ENCODE data around the gene TDRD7. TPM values are rescaled to one million over a fixed set of nuclear protein-coding genes. Genes with fewer than 3 reads are reported as not detected.

The TDRD7 gene
- polyA plus RNA-seq, 1 of the 3 experiments (the other 2 are of a cell fraction), result 4.9 TPM

DNA sequence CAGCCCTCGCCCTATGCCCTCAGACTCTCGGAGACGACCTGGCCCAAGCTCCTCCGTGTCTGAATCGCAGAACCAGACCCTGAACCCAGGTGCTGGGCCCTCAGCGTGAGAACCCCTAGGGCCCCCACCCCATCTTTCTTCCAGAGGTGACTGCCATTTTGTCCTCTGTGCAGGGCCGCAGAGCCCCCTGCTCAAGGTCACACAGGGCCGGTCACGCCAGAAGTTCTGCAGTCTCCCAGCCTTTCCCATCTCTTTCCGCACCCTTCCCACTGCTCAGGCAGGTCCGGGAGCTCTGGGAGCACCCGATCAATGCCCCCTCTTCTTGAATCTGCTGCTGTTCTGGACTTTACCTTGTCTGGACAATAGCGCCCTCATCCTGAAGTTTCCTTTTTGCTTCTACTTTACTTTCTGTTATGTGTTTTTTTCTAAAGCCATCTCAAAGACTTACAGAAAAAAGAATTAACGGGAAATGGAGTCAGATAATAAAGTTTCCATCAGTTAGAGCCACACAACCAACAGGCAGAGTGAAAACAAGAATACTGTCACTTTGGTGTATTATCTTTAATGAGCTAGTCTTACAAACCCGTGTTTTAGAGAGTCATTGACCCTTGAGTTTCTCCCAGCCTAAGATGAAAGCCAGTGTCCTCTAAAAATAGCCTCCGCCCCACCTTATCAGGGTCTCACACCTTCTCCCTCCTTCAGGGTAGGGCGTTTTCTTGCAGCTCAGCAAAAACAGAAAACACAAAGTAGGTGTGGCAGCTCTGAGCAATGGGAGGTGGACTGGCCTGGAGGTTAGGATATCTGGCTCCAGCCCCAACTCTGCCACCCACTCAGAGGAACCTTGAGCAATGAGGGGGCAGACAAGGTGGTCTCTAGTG lies 91.3 kb downstream of the TDRD7 start:
- POLR2A ChIA-PET, result interaction anchor here (0.5 to 3.5 kb wide), 11 partner anchors 17 to 96 kb away, joined by 3 to 27 read pairs (median 5); no protein-coding TSS in a partner anchor
- H3K27ac ChIP-seq (ENCODE audit: low read depth in 2 of 2, low read length in 1 of 2), result peak overlapping the region; percentile 24 to 100; a peak in 3 of 4 replicates
- no peak overlapping the region for H3K9ac ChIP-seq
- peaks cover 0 to 37% of the 10 kb centered on the region in 2 experiments; a peak in 2 of 4 replicates for H3K4me1 ChIP-seq (ENCODE audit: control insufficient read depth in 1 of 2, insufficient read depth in 2 of 2, low read depth in 1 of 2, low read length in 1 of 2)
- no peaks in the 10 kb centered on the region for H3K9me3 ChIP-seq
- H3K4me3 ChIP-seq (ENCODE audit: low read depth in 2 of 2, low read length in 1 of 2), result peak overlapping the region; percentile 60 to 64
- H3K36me3 ChIP-seq (replicated peaks in 1 of 2; ENCODE audit: control insufficient read depth in 1 of 2, insufficient read depth in 2 of 2, low read length in 1 of 2), result no peaks in the 10 kb centered on the region
- 30% methylated on average over 15 of the region's 17 CpGs for WGBS (ENCODE audit: low lambda C conversion rate)
- CTCF ChIA-PET, result interaction anchor here (0.6 to 8.5 kb wide), 27 partner anchors 8 to 646 kb away, joined by 3 to 153 read pairs (median 4); no protein-coding TSS in a partner anchor
- peak; percentile 47 for DNase-seq
- no peaks in the 10 kb centered on the region for H3K79me2 ChIP-seq (ENCODE audit: insufficient read depth)
- H3K27me3 ChIP-seq (ENCODE audit: insufficient read depth), result peaks cover 48% of the 10 kb centered on the region
- no peak overlapping the region for H2AFZ ChIP-seq (ENCODE audit: low read depth)
- peak overlapping the region; percentile 77 for H3K4me2 ChIP-seq
- H3K9me2 ChIP-seq, result no peaks in the 10 kb centered on the region
- peaks cover 5% of the 10 kb centered on the region for H3F3A ChIP-seq (replicated peaks; ENCODE audit: insufficient read depth)
- no peaks in the 10 kb centered on the region for H4K20me1 ChIP-seq (ENCODE audit: insufficient read depth)
- no peak for TF ChIP-seq MEF2A (IDR thresholded peaks at IDR 0.05; ENCODE audit: borderline replicate concordance, low read depth)
- no peak for TF ChIP-seq JUND (IDR thresholded peaks at IDR 0.05)
- TF ChIP-seq, protein P1, sequence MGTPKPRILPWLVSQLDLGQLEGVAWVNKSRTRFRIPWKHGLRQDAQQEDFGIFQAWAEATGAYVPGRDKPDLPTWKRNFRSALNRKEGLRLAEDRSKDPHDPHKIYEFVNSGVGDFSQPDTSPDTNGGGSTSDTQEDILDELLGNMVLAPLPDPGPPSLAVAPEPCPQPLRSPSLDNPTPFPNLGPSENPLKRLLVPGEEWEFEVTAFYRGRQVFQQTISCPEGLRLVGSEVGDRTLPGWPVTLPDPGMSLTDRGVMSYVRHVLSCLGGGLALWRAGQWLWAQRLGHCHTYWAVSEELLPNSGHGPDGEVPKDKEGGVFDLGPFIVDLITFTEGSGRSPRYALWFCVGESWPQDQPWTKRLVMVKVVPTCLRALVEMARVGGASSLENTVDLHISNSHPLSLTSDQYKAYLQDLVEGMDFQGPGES (IDR thresholded peaks at IDR 0.05; ENCODE audit: low read depth, low read length), result no peak
- TF ChIP-seq, protein P2, sequence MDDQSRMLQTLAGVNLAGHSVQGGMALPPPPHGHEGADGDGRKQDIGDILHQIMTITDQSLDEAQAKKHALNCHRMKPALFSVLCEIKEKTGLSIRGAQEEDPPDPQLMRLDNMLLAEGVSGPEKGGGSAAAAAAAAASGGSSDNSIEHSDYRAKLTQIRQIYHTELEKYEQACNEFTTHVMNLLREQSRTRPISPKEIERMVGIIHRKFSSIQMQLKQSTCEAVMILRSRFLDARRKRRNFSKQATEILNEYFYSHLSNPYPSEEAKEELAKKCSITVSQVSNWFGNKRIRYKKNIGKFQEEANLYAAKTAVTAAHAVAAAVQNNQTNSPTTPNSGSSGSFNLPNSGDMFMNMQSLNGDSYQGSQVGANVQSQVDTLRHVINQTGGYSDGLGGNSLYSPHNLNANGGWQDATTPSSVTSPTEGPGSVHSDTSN (IDR thresholded peaks at IDR 0.05), result no peak
- TF ChIP-seq, protein P3, sequence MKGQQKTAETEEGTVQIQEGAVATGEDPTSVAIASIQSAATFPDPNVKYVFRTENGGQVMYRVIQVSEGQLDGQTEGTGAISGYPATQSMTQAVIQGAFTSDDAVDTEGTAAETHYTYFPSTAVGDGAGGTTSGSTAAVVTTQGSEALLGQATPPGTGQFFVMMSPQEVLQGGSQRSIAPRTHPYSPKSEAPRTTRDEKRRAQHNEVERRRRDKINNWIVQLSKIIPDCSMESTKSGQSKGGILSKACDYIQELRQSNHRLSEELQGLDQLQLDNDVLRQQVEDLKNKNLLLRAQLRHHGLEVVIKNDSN (IDR thresholded peaks at IDR 0.05; ENCODE audit: borderline replicate concordance, low read depth), result no peak
- TF ChIP-seq RFX5 (IDR thresholded peaks at IDR 0.05; ENCODE audit: low read length), result no peak
- no peak for TF ChIP-seq NRF1 (IDR thresholded peaks at IDR 0.05; ENCODE audit: low read depth, low read length)
- no peak for TF ChIP-seq FOXM1 (IDR thresholded peaks at IDR 0.05; ENCODE audit: low read depth)
- no peak for TF ChIP-seq YY1 (IDR thresholded peaks at IDR 0.05; ENCODE audit: low read depth)
- TF ChIP-seq CHD2 (IDR thresholded peaks at IDR 0.05; ENCODE audit: low read length, partially characterized antibody), result no peak
- no peak for TF ChIP-seq TAF1 (IDR thresholded peaks at IDR 0.05; ENCODE audit: borderline replicate concordance, low read depth, low read length)
- no peak for TF ChIP-seq FOSL2 (IDR thresholded peaks at IDR 0.05; ENCODE audit: borderline replicate concordance, low read depth)
- no peak for TF ChIP-seq EZH2phosphoT487 (IDR thresholded peaks at IDR 0.05; ENCODE audit: borderline replicate concordance, low read depth)
- no peak for TF ChIP-seq FOXJ3 (CRISPR knock-in tag; IDR thresholded peaks at IDR 0.05)
- TF ChIP-seq, protein P4, sequence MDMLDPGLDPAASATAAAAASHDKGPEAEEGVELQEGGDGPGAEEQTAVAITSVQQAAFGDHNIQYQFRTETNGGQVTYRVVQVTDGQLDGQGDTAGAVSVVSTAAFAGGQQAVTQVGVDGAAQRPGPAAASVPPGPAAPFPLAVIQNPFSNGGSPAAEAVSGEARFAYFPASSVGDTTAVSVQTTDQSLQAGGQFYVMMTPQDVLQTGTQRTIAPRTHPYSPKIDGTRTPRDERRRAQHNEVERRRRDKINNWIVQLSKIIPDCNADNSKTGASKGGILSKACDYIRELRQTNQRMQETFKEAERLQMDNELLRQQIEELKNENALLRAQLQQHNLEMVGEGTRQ (IDR thresholded peaks at IDR 0.05; ENCODE audit: borderline replicate concordance, low read depth, low read length), result no peak
- no peak for TF ChIP-seq POLR2AphosphoS5 (IDR thresholded peaks at IDR 0.05; ENCODE audit: low read depth, low read length)
- TF ChIP-seq, protein P5, sequence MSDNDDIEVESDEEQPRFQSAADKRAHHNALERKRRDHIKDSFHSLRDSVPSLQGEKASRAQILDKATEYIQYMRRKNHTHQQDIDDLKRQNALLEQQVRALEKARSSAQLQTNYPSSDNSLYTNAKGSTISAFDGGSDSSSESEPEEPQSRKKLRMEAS (IDR thresholded peaks at IDR 0.05; ENCODE audit: low read depth), result no peak
- TF ChIP-seq SMC3 (IDR thresholded peaks at IDR 0.05; ENCODE audit: low read depth, low read length), result peak; percentile 19; the same call in 1 of the 2 replicates
- TF ChIP-seq SIN3A (IDR thresholded peaks at IDR 0.05; ENCODE audit: borderline replicate concordance, low read depth, low read length), result no peak
- TF ChIP-seq GABPA (IDR thresholded peaks at IDR 0.05; ENCODE audit: low read depth), result no peak
- peak; percentile 53 for TF ChIP-seq RAD21 (IDR thresholded peaks at IDR 0.05; ENCODE audit: low read length)
- TF ChIP-seq TCF12 (IDR thresholded peaks at IDR 0.05), result no peak
- TF ChIP-seq, protein P6, sequence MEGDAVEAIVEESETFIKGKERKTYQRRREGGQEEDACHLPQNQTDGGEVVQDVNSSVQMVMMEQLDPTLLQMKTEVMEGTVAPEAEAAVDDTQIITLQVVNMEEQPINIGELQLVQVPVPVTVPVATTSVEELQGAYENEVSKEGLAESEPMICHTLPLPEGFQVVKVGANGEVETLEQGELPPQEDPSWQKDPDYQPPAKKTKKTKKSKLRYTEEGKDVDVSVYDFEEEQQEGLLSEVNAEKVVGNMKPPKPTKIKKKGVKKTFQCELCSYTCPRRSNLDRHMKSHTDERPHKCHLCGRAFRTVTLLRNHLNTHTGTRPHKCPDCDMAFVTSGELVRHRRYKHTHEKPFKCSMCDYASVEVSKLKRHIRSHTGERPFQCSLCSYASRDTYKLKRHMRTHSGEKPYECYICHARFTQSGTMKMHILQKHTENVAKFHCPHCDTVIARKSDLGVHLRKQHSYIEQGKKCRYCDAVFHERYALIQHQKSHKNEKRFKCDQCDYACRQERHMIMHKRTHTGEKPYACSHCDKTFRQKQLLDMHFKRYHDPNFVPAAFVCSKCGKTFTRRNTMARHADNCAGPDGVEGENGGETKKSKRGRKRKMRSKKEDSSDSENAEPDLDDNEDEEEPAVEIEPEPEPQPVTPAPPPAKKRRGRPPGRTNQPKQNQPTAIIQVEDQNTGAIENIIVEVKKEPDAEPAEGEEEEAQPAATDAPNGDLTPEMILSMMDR (IDR thresholded peaks at IDR 0.05), result 0 out of 2 replicates have a peak, but pooled peaks have one; percentile 19

Measured in SK-N-SH (cell line).